ENCODE results near the gene ENKUR.
A peak's percentile ranks its signal among the peaks of the same experiment; 100 is the strongest.

ENKUR gene

GRCh38 chr10:25015828-25016375 is at the start of gene ENKUR:
Gene ENKUR (minus strand): TSS chr10:25016158. CDS start chr10:25015936, 222 bp downstream.
- peak within 1 kb of the TSS; percentile 89 for H3K4me3 Mint-ChIP-seq
- ATAC-seq (ENCODE audit: low read depth) = peak; percentile 65
- peak; percentile 89 to 90 for DNase-seq (ENCODE audit: low spot score in 2 of 2)
- H3K27me3 Mint-ChIP-seq = no peaks in the 10 kb centered on the region
- peak within 1 kb of the TSS; percentile 96 for H3K27ac Mint-ChIP-seq
- H3K36me3 Mint-ChIP-seq = no peaks in the 10 kb centered on the region
- H3K9me3 Mint-ChIP-seq = no peaks in the 10 kb centered on the region
- peaks cover 9% of the 10 kb centered on the region for H3K4me1 Mint-ChIP-seq

- peaks cover 18% of the 10 kb centered on the region for H3K27me3 Mint-ChIP-seq
- no peaks in the 10 kb centered on the region for H3K9me3 Mint-ChIP-seq
- no peaks in the 10 kb centered on the region for H3K36me3 Mint-ChIP-seq
- ATAC-seq (ENCODE audit: low read depth) (no peak), DNase-seq (ENCODE audit: low spot score in 2 of 2) (no peak)
- H3K4me3 Mint-ChIP-seq = no peak overlapping the region
- H3K27ac Mint-ChIP-seq = no peak overlapping the region
- peaks cover 4% of the 10 kb centered on the region for H3K4me1 Mint-ChIP-seq
Measured at GRCh38 chr10:25064401-25064800, 48.4 kb upstream of the ENKUR start.

GRCh38 chr10:25063644-25064043 is 47.7 kb upstream of the ENKUR start:
- peak overlapping the region; percentile 11 for H3K27ac Mint-ChIP-seq
- no peak for DNase-seq (ENCODE audit: low spot score in 2 of 2)
- ATAC-seq (ENCODE audit: low read depth) = no peak
- peaks cover 18% of the 10 kb centered on the region for H3K27me3 Mint-ChIP-seq
- H3K4me1 Mint-ChIP-seq = peaks cover 4% of the 10 kb centered on the region
- no peak overlapping the region for H3K4me3 Mint-ChIP-seq
- H3K36me3 Mint-ChIP-seq = no peaks in the 10 kb centered on the region
- no peaks in the 10 kb centered on the region for H3K9me3 Mint-ChIP-seq

GRCh38 chr10:25063157-25063556 is 47.2 kb upstream of the ENKUR start:
- no peak overlapping the region for H3K4me3 Mint-ChIP-seq

GRCh38 chr10:25061711-25062449 is 45.9 kb upstream of the ENKUR start:
- H3K4me1 Mint-ChIP-seq = peaks cover 4% of the 10 kb centered on the region
- ATAC-seq (ENCODE audit: low read depth) (no peak), DNase-seq (ENCODE audit: low spot score in 2 of 2) (no peak)
- H3K4me3 Mint-ChIP-seq = no peak overlapping the region
- H3K9me3 Mint-ChIP-seq = no peaks in the 10 kb centered on the region
- H3K36me3 Mint-ChIP-seq = no peaks in the 10 kb centered on the region
- H3K27ac Mint-ChIP-seq = no peak overlapping the region
- peaks cover 12% of the 10 kb centered on the region for H3K27me3 Mint-ChIP-seq

More at GRCh38 chr10:25063157-25063556, 47.2 kb upstream of the ENKUR start:
- no peaks in the 10 kb centered on the region for H3K9me3 Mint-ChIP-seq
- DNase-seq (ENCODE audit: low spot score in 2 of 2) = no peak
- no peaks in the 10 kb centered on the region for H3K36me3 Mint-ChIP-seq
- H3K27me3 Mint-ChIP-seq = peaks cover 16% of the 10 kb centered on the region
- ATAC-seq (ENCODE audit: low read depth) = no peak
- peaks cover 4% of the 10 kb centered on the region for H3K4me1 Mint-ChIP-seq
- peak overlapping the region; percentile 11 for H3K27ac Mint-ChIP-seq

- no peaks in the 10 kb centered on the region for H3K9me3 Mint-ChIP-seq
- H3K27ac Mint-ChIP-seq = no peak overlapping the region
- ATAC-seq (ENCODE audit: low read depth) (no peak), DNase-seq (ENCODE audit: low spot score in 2 of 2) (no peak)
- H3K4me1 Mint-ChIP-seq = peaks cover 4% of the 10 kb centered on the region
- H3K36me3 Mint-ChIP-seq = no peaks in the 10 kb centered on the region
- H3K4me3 Mint-ChIP-seq = no peak overlapping the region
- H3K27me3 Mint-ChIP-seq = peaks cover 13% of the 10 kb centered on the region
Measured at GRCh38 chr10:25061125-25061524, 45.2 kb upstream of the ENKUR start.

GRCh38 chr10:25059990-25060389 is 44.0 kb upstream of the ENKUR start:
- H3K27ac Mint-ChIP-seq = no peak overlapping the region
- ATAC-seq (ENCODE audit: low read depth) (no peak), DNase-seq (ENCODE audit: low spot score in 2 of 2) (no peak)
- H3K9me3 Mint-ChIP-seq = no peaks in the 10 kb centered on the region
- peaks cover 4% of the 10 kb centered on the region for H3K4me1 Mint-ChIP-seq
- no peak overlapping the region for H3K4me3 Mint-ChIP-seq
- peaks cover 14% of the 10 kb centered on the region for H3K27me3 Mint-ChIP-seq
- H3K36me3 Mint-ChIP-seq = no peaks in the 10 kb centered on the region

GRCh38 chr10:25057886-25058285 is 41.9 kb upstream of the ENKUR start:
- DNase-seq (ENCODE audit: low spot score in 2 of 2) (no peak), ATAC-seq (ENCODE audit: low read depth) (no peak)
- Mint-ChIP-seq H3K27ac (no peak overlapping the region), H3K36me3 (no peaks in the 10 kb centered on the region), H3K4me3 (no peak overlapping the region), H3K9me3 (no peaks in the 10 kb centered on the region), H3K4me1 (peaks cover 4% of the 10 kb centered on the region), H3K27me3 (peaks cover 9% of the 10 kb centered on the region)

- Mint-ChIP-seq H3K27ac (no peak overlapping the region), H3K4me3 (no peak overlapping the region), H3K4me1 (no peaks in the 10 kb centered on the region), H3K36me3 (no peaks in the 10 kb centered on the region), H3K27me3 (peaks cover 6% of the 10 kb centered on the region), H3K9me3 (no peaks in the 10 kb centered on the region)
- ATAC-seq (ENCODE audit: low read depth) (no peak), DNase-seq (ENCODE audit: low spot score in 2 of 2) (no peak)
Measured at GRCh38 chr10:25056726-25057125, 40.8 kb upstream of the ENKUR start.

- ATAC-seq (ENCODE audit: low read depth) (no peak), DNase-seq (ENCODE audit: low spot score in 2 of 2) (no peak)
- Mint-ChIP-seq H3K4me1 (no peaks in the 10 kb centered on the region), H3K36me3 (no peaks in the 10 kb centered on the region), H3K4me3 (no peak overlapping the region), H3K27ac (no peak overlapping the region), H3K9me3 (no peaks in the 10 kb centered on the region), H3K27me3 (peaks cover 17% of the 10 kb centered on the region)
Measured at GRCh38 chr10:25052012-25052411, 36.1 kb upstream of the ENKUR start.

- Mint-ChIP-seq H3K27ac (no peak overlapping the region), H3K9me3 (no peaks in the 10 kb centered on the region), H3K4me3 (no peak overlapping the region), H3K27me3 (peaks cover 15% of the 10 kb centered on the region), H3K36me3 (no peaks in the 10 kb centered on the region), H3K4me1 (no peaks in the 10 kb centered on the region)
- ATAC-seq (ENCODE audit: low read depth) = no peak
- DNase-seq (ENCODE audit: low spot score in 2 of 2) = no peak
Measured at GRCh38 chr10:25050402-25050801, 34.4 kb upstream of the ENKUR start.

- Mint-ChIP-seq H3K4me1 (no peaks in the 10 kb centered on the region), H3K4me3 (no peak overlapping the region), H3K27ac (no peak overlapping the region), H3K9me3 (no peaks in the 10 kb centered on the region), H3K27me3 (peaks cover 15% of the 10 kb centered on the region), H3K36me3 (no peaks in the 10 kb centered on the region)
- ATAC-seq (ENCODE audit: low read depth) (no peak), DNase-seq (ENCODE audit: low spot score in 2 of 2) (no peak)
Measured at GRCh38 chr10:25049966-25050365, 34.0 kb upstream of the ENKUR start.

GRCh38 chr10:25048450-25048849 is 32.5 kb upstream of the ENKUR start:
- Mint-ChIP-seq H3K4me1 (no peaks in the 10 kb centered on the region), H3K27me3 (peaks cover 15% of the 10 kb centered on the region), H3K9me3 (peaks cover 2% of the 10 kb centered on the region), H3K36me3 (no peaks in the 10 kb centered on the region), H3K27ac (no peak overlapping the region), H3K4me3 (no peak overlapping the region)
- ATAC-seq (ENCODE audit: low read depth) = no peak
- no peak for DNase-seq (ENCODE audit: low spot score in 2 of 2)

- ATAC-seq (ENCODE audit: low read depth) (no peak), DNase-seq (ENCODE audit: low spot score in 2 of 2) (no peak)
- Mint-ChIP-seq H3K27ac (no peak overlapping the region), H3K9me3 (peaks cover 2% of the 10 kb centered on the region), H3K4me3 (no peak overlapping the region), H3K4me1 (no peaks in the 10 kb centered on the region), H3K36me3 (no peaks in the 10 kb centered on the region), H3K27me3 (peaks cover 15% of the 10 kb centered on the region)
Measured at GRCh38 chr10:25047591-25048301, 31.8 kb upstream of the ENKUR start.

All from memory B cell (primary cell).